Right renal pelvis (tissue), 4 donors: ENCODE measurements around the gene DIO1. TPM values are rescaled to one million over a fixed set of nuclear protein-coding genes. Genes with fewer than 3 reads are reported as not detected.

Source experiments
- polyA plus RNA-seq, 4 donors: library from polyadenylated mRNA; unstranded; fragments of 120-200 nt; gene quantifications; one replicate each; pipeline ENCODE4 v1.2.1, GENCODE V29; 2013; ENCODE audit not compliant: insufficient read length in 4 of 4

DIO1 gene
- polyA plus RNA-seq, 4 donors = 4.7 to 10.7 (median 7.8) TPM

Other genes starting within 250 kb of the DIO1 start
- 1 to 10 TPM; 2.1 to 3.6 (median 2.6) TPM for gene GLIS1, start 155.0 kb upstream of the DIO1 start, polyA plus RNA-seq
- 10 to 100 TPM; 26.7 to 33.0 (median 32.3) TPM for gene NDC1, start 55.9 kb upstream of the DIO1 start, polyA plus RNA-seq
- 10 to 100 TPM; 34.7 to 37.5 (median 36.6) TPM for gene YIPF1, start 4.4 kb upstream of the DIO1 start, polyA plus RNA-seq
- 10 to 100 TPM; 44.9 to 56.7 (median 49.2) TPM for gene IFT25, start 51.5 kb downstream of the DIO1 start, polyA plus RNA-seq
- 10 to 100 TPM; 43.7 to 48.2 (median 44.4) TPM for gene LRRC42, start 52.2 kb downstream of the DIO1 start, polyA plus RNA-seq
- under 1 TPM in 1 of 4 donors, not detected in 3; 0.04 TPM for gene LDLRAD1, start 124.0 kb downstream of the DIO1 start, polyA plus RNA-seq
- gene TMEM59, start 159.0 kb downstream of the DIO1 start, polyA plus RNA-seq = 100 to 1,000 TPM; 359 to 376 (median 362) TPM
- gene TCEANC2, start 159.4 kb downstream of the DIO1 start, polyA plus RNA-seq = 10 to 100 TPM in 2 of 4 donors, 1 to 10 TPM in 2; 8.1 to 11.2 (median 10.0) TPM